Thoracic aorta (tissue), 2 donors: ENCODE results near the gene U2AF2. TPM values are rescaled to one million over a fixed set of nuclear protein-coding genes. Genes with fewer than 3 reads are reported as not detected.

Experiments
- ATAC-seq: fragments of 150-250 bp; one replicate; pipeline ENCODE4 v1.8.0; 2017; ENCODE audit warnings: low read depth; ENCODE audit not compliant: insufficient number of reproducible peaks, low FRiP score
- DNase-seq: peaks from one replicate; pipeline ENCODE4 v3.0.0-alpha.2; 2020; ENCODE audit warnings: low spot score
- H3K27ac ChIP-seq, 2 donors: fragments of 200-600 bp; sonication (generic); 1 replicate in 1 of 2; 2 replicates in 1 of 2; pipeline ENCODE4 v1.5.1; 2016; ENCODE audit warnings: mild to moderate bottlenecking in 2 of 2, moderate library complexity in 2 of 2
- H3K27me3 ChIP-seq: fragments of 200-600 bp; sonication (generic); replicated peaks from 2 replicates; pipeline ENCODE4 v1.6.0; 2016; ENCODE audit warnings: mild to moderate bottlenecking; ENCODE audit not compliant: insufficient read depth
- H3K36me3 ChIP-seq: fragments of 200-600 bp; sonication (generic); one replicate; pipeline ENCODE4 v1.5.1; 2016
- H3K4me1 ChIP-seq, 2 donors: fragments of 200-600 bp; sonication (generic); 1 replicate in 1 of 2; 2 replicates in 1 of 2; pipeline versions ENCODE4 v1.5.1 to v1.6.0; 2016; ENCODE audit warnings: low read depth in 2 of 2, mild to moderate bottlenecking in 1 of 2; ENCODE audit not compliant: control insufficient read depth in 1 of 2
- H3K4me3 ChIP-seq: fragments of 200-600 bp; sonication (generic); 2 replicates; pipeline ENCODE4 v1.5.1; 2016; ENCODE audit warnings: mild to moderate bottlenecking
- H3K9me3 ChIP-seq: fragments of 200-600 bp; sonication (generic); 2 replicates; pipeline ENCODE4 v1.5.1; 2016
- total RNA-seq, 2 donors: library from RNA; depleted of rRNA; stranded (reverse); fragments of >200 nt; gene quantifications; one replicate each; pipeline versions ENCODE4 v1.1.0 to v1.2.3, GENCODE V29; 2016
- TF ChIP-seq, protein P1 (sequence below): fragments of 200-600 bp; sonication (generic); IDR thresholded peaks from one replicate; pipeline ENCODE4 v1.5.1; 2019; ENCODE audit warnings: antibody characterized with exemption

Gene U2AF2
- total RNA-seq, 2 donors from 2014 or later = 77.3 to 106 TPM

- DNase-seq (no peak), ATAC-seq (no peak)
- TF ChIP-seq, protein P1, sequence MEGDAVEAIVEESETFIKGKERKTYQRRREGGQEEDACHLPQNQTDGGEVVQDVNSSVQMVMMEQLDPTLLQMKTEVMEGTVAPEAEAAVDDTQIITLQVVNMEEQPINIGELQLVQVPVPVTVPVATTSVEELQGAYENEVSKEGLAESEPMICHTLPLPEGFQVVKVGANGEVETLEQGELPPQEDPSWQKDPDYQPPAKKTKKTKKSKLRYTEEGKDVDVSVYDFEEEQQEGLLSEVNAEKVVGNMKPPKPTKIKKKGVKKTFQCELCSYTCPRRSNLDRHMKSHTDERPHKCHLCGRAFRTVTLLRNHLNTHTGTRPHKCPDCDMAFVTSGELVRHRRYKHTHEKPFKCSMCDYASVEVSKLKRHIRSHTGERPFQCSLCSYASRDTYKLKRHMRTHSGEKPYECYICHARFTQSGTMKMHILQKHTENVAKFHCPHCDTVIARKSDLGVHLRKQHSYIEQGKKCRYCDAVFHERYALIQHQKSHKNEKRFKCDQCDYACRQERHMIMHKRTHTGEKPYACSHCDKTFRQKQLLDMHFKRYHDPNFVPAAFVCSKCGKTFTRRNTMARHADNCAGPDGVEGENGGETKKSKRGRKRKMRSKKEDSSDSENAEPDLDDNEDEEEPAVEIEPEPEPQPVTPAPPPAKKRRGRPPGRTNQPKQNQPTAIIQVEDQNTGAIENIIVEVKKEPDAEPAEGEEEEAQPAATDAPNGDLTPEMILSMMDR = no peak
- Histone ChIP-seq H3K36me3 (no peaks in the 10 kb centered on the region), H3K9me3 (no peaks in the 10 kb centered on the region), H3K27ac (peak overlapping the region in 1 of 2 donors; percentile 38), H3K4me1 (peaks cover 0 to 6% of the 10 kb centered on the region in 2 donors), H3K27me3 (no peaks in the 10 kb centered on the region), H3K4me3 (no peak overlapping the region)
These were observed 31.7 kb upstream of the U2AF2 start for GRCh38 chr19:55623130-55623529.

GRCh38 chr19:55623561-55623960 lies 31.3 kb upstream of the U2AF2 start:
- no peak for ATAC-seq
- H3K27me3 ChIP-seq = no peaks in the 10 kb centered on the region
- H3K4me1 ChIP-seq = peaks cover 0 to 6% of the 10 kb centered on the region in 2 donors
- H3K4me3 ChIP-seq = peak overlapping the region; percentile 94
- H3K27ac ChIP-seq = peak overlapping the region; percentile 38 to 93
- no peak for DNase-seq
- H3K9me3 ChIP-seq = no peaks in the 10 kb centered on the region
- no peaks in the 10 kb centered on the region for H3K36me3 ChIP-seq
- TF ChIP-seq, protein P1 = no peak

DNA sequence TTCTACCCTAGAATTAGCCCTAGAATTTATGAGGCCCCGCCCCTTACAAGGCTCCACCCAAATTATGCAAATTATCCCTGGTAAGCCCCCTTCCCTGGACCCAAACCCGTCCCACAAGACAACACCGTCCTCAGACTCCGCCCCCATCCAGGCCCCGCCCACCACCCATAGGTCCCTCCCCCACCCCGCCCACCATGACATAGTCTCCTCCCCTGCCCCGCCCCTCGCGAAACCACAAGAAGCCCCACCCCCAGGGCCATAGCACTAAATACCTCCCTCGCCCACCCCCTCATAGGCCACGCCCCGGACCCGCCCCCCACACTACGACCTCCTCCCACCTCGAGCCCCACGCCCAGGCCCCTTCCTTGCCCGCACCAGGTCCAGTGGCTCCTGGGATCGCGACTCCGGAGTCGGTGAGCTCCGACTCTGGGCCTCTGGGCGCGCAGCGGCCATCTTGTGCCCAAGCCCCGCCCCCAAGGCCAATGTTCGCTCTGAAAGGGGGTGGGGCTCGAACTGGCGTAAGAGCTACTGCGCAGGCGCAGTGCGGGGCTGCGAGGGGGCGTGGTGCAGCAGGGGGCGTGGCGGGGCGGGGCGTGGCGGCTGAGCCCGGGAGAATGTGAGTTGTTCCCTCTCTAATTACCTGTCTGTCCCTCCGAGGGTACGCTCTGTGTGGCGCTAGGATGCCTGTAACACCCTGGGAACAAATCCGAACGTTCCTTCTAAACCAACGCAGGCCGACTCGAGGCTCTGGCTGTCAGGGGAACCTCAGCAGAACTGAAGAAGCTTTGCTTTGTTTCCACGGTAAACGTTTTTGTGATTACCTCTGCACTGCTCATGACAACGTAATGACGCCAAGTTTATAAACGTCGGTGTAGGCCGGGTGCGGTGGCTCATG lies 30.5 kb upstream of the U2AF2 start, which contains the start of gene ZNF784:
Gene ZNF784, minus strand, starts transcription at position 458 of the 895 bp plus-strand sequence. Its CDS starts 5 bp downstream, at position 453.
- DNase-seq (peak; percentile 85), ATAC-seq (peak; percentile 81)
- Histone ChIP-seq H3K27ac (peak within 1 kb of the TSS; percentile 93 to 96), H3K9me3 (no peaks in the 10 kb centered on the region), H3K4me3 (peak within 1 kb of the TSS; percentile 94), H3K4me1 (peaks cover 0 to 6% of the 10 kb centered on the region in 2 donors), H3K27me3 (no peaks in the 10 kb centered on the region), H3K36me3 (no peaks in the 10 kb centered on the region)
- TF ChIP-seq, protein P1 = no peak

GRCh38 chr19:55625004-55625326 lies 29.9 kb upstream of the U2AF2 start:
- Histone ChIP-seq H3K4me3 (peak overlapping the region; percentile 94), H3K27me3 (no peaks in the 10 kb centered on the region), H3K4me1 (peaks cover 0 to 6% of the 10 kb centered on the region in 2 donors), H3K27ac (peak overlapping the region in 1 of 2 donors; percentile 93), H3K36me3 (no peaks in the 10 kb centered on the region), H3K9me3 (no peaks in the 10 kb centered on the region)
- TF ChIP-seq, protein P1 = no peak
- DNase-seq (no peak), ATAC-seq (no peak)

- ATAC-seq (no peak), DNase-seq (no peak)
- Histone ChIP-seq H3K4me1 (peaks cover 0 to 6% of the 10 kb centered on the region in 2 donors), H3K4me3 (no peak overlapping the region), H3K9me3 (no peaks in the 10 kb centered on the region), H3K36me3 (no peaks in the 10 kb centered on the region), H3K27ac (no peak overlapping the region), H3K27me3 (no peaks in the 10 kb centered on the region)
- TF ChIP-seq, protein P1 = no peak
These were observed 28.5 kb upstream of the U2AF2 start for GRCh38 chr19:55626350-55626749.
